GM19324 (cell line): Measurements from ENCODE around the gene LCE3B.
"Not testable (repeated sequence)": the region's sequence is repeated elsewhere in the genome, so short reads cannot be mapped to it uniquely, and the experiment has no call there.

ENCODE experiments used
- ATAC-seq: cut with Tn5 transposase; IDR thresholded peaks from one replicate; pipeline ENCODE4 v1.9.1; 2021; ENCODE audit warnings: mild to moderate bottlenecking, moderate library complexity; ENCODE audit not compliant: unreplicated experiment, low FRiP score

Gene LCE3B

GRCh38 chr1:152613511-152613910 lies at the start of gene LCE3B:
TSS of gene LCE3B (plus strand) at chr1:152613811. CDS start at chr1:152613811, 0 bp downstream.
- no peak for ATAC-seq

GRCh38 chr1:152565115-152565514 lies 48.5 kb upstream of the LCE3B start:
- ATAC-seq, result no peak

GRCh38 chr1:152565535-152566215 lies 47.9 kb upstream of the LCE3B start:
- ATAC-seq, result no peak

- no peak for ATAC-seq
These were observed 46.9 kb upstream of the LCE3B start, which contains the start of gene LCE3E for GRCh38 chr1:152566681-152567080. TSS of gene LCE3E (minus strand) at chr1:152566780. CDS start at chr1:152566208, 572 bp downstream.

- ATAC-seq, result no peak
These were observed 36.4 kb upstream of the LCE3B start for GRCh38 chr1:152577168-152577567.

GRCh38 chr1:152579526-152579925 lies 34.1 kb upstream of the LCE3B start:
- ATAC-seq, result not testable (repeated sequence)

- no peak for ATAC-seq
These were observed 33.2 kb upstream of the LCE3B start, which contains the start of gene LCE3D for GRCh38 chr1:152580433-152580832. TSS of gene LCE3D (minus strand) at chr1:152580516. CDS start at chr1:152579936, 580 bp downstream.

- no peak for ATAC-seq
These were observed 31.0 kb upstream of the LCE3B start for GRCh38 chr1:152582647-152583046.

- ATAC-seq, result no peak
These were observed 28.0 kb upstream of the LCE3B start for GRCh38 chr1:152585586-152585985.

GRCh38 chr1:152596986-152597385 lies 16.6 kb upstream of the LCE3B start:
- ATAC-seq, result no peak

GRCh38 chr1:152599934-152600333 lies 13.7 kb upstream of the LCE3B start, which contains the start of gene LCE3C:
TSS of gene LCE3C (plus strand) at chr1:152600234. CDS start at chr1:152600732, 498 bp downstream.
- ATAC-seq, result no peak

- ATAC-seq, result no peak
These were observed 8.4 kb downstream of the LCE3B start for GRCh38 chr1:152621993-152622392.

GRCh38 chr1:152622803-152623202 lies 9.2 kb downstream of the LCE3B start, which contains the start of gene LCE3A:
TSS of gene LCE3A (minus strand) at chr1:152623103. CDS start at chr1:152623103, 0 bp downstream.
- no peak for ATAC-seq

GRCh38 chr1:152623203-152623844 lies 9.7 kb downstream of the LCE3B start:
- no peak for ATAC-seq

- ATAC-seq, result no peak
These were observed 13.1 kb downstream of the LCE3B start for GRCh38 chr1:152626744-152627143.

GRCh38 chr1:152630596-152630995 lies 17.0 kb downstream of the LCE3B start:
- ATAC-seq, result no peak

GRCh38 chr1:152640351-152640750 lies 26.7 kb downstream of the LCE3B start:
- no peak for ATAC-seq

- ATAC-seq, result no peak
These were observed 30.3 kb downstream of the LCE3B start for GRCh38 chr1:152643945-152644344.

- no peak for ATAC-seq
These were observed 31.5 kb downstream of the LCE3B start for GRCh38 chr1:152645146-152645545.

- ATAC-seq, result no peak
These were observed 33.0 kb downstream of the LCE3B start for GRCh38 chr1:152646656-152647055.

GRCh38 chr1:152654110-152654509 lies 40.5 kb downstream of the LCE3B start:
- no peak for ATAC-seq

GRCh38 chr1:152656459-152656858 lies 42.8 kb downstream of the LCE3B start:
- ATAC-seq, result no peak
